Breast epithelium (tissue), 3 donors: ENCODE data around the gene ZBED4.

Experiments
- POLR2A ChIP-seq: fragments of 450-650 bp; IDR thresholded peaks from one replicate; pipeline ENCODE4 v1.6.1; 2016; ENCODE audit warnings: antibody characterized with exemption, mild to moderate bottlenecking, moderate library complexity
- POLR2AphosphoS5 ChIP-seq, 3 donors: sonication (generic); formaldehyde crosslinking; IDR thresholded peaks; one replicate each; pipeline ENCODE4 v1.6.1; 2017; ENCODE audit warnings: antibody characterized with exemption in 3 of 3
- TF ChIP-seq, protein P1 (sequence below), 3 donors: fragments of 450-650 bp; IDR thresholded peaks; one replicate each; pipeline ENCODE4 v1.5.1; 2016 to 2017; ENCODE audit warnings: antibody characterized with exemption in 3 of 3, mild to moderate bottlenecking in 3 of 3, moderate library complexity in 3 of 3

DNA sequence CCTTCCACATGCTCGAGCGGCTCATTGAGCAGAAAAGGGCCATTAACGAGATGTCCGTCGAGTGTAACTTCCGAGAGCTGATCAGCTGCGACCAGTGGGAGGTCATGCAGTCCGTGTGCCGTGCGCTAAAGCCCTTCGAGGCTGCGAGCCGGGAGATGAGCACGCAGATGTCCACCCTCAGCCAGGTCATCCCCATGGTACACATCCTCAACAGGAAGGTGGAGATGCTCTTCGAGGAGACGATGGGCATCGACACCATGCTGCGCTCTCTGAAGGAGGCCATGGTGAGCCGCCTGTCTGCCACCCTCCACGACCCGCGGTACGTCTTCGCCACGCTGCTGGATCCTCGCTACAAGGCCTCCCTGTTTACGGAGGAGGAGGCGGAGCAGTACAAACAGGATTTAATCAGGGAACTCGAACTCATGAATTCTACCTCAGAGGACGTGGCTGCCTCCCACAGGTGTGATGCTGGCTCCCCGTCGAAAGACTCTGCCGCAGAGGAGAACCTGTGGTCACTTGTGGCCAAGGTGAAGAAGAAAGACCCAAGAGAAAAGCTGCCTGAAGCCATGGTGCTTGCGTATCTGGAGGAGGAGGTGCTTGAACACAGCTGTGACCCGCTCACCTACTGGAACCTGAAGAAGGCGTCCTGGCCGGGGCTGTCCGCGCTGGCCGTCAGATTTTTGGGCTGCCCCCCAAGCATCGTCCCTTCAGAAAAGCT lies 32.9 kb downstream of the ZBED4 start:
- no peak for TF ChIP-seq POLR2AphosphoS5 (IDR thresholded peaks at IDR 0.05)
- TF ChIP-seq POLR2A: no peak
- TF ChIP-seq, protein P1, sequence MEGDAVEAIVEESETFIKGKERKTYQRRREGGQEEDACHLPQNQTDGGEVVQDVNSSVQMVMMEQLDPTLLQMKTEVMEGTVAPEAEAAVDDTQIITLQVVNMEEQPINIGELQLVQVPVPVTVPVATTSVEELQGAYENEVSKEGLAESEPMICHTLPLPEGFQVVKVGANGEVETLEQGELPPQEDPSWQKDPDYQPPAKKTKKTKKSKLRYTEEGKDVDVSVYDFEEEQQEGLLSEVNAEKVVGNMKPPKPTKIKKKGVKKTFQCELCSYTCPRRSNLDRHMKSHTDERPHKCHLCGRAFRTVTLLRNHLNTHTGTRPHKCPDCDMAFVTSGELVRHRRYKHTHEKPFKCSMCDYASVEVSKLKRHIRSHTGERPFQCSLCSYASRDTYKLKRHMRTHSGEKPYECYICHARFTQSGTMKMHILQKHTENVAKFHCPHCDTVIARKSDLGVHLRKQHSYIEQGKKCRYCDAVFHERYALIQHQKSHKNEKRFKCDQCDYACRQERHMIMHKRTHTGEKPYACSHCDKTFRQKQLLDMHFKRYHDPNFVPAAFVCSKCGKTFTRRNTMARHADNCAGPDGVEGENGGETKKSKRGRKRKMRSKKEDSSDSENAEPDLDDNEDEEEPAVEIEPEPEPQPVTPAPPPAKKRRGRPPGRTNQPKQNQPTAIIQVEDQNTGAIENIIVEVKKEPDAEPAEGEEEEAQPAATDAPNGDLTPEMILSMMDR (IDR thresholded peaks at IDR 0.05): no peak
